Stimulated activated CD4-positive, alpha-beta T cell treated with anti-CD3 and anti-CD28 coated beads, TNF-alpha, amount 100 ng/mL, for 24 hours (primary cell): Measurements from ENCODE around the gene AGTPBP1.
A peak's percentile ranks its signal among the peaks of the same experiment; 100 is the strongest.
"Not testable (repeated sequence)": the region's sequence is repeated elsewhere in the genome, so short reads cannot be mapped to it uniquely, and the experiment has no call there.

ENCODE experiments used
- DNase-seq, 3 experiments: peaks; one replicate each; pipeline ENCODE4 v3.0.0-alpha.2; 2020; ENCODE audit warnings: low read depth in 3 of 3

Gene AGTPBP1

DNA sequence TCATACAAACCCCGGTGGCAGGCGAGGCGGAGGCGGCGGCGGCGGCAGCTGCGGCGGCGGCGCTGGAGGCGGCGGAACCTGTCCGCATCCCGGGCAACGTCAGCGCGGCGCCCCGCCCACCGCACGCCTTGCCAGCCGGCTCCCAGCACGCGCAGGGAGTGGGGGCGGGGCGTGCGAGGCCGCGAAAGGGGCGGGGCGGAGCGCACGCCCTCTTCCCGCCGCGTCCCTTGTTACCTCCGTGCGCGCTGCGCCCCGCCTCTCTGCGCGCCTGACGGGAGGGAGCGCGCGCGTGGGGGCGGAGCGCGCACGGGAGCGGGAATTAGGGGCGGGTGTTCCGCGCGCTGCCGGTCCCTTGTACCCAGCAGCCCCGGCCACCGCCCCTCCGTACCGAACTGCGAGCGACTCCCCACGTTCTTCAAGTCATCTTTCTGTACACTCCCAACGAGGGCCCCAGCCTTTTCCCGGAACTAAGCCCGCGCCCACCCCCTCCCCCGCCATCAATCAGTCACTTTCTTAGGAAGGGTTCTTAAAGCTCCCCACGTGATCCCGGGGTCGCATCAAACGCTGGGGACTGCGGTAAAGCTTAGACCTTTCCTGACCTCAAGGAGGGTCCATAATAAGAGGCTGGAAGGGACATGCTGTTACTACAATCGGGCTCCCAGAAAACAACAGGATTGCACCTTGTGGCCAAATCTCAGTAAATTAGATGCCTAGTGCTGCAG, at the start of gene AGTPBP1:
AGTPBP1 (minus strand) TSS at position 80 of the 722 bp plus-strand sequence. CDS start 29,421 bp downstream, outside the sequence.
- DNase-seq, result peak; percentile 90 to 96 (median 93)

- DNase-seq, result not testable (repeated sequence)
Measured at GRCh38 chr9:85786116-85786515, 44.4 kb upstream of the AGTPBP1 start.

DNA sequence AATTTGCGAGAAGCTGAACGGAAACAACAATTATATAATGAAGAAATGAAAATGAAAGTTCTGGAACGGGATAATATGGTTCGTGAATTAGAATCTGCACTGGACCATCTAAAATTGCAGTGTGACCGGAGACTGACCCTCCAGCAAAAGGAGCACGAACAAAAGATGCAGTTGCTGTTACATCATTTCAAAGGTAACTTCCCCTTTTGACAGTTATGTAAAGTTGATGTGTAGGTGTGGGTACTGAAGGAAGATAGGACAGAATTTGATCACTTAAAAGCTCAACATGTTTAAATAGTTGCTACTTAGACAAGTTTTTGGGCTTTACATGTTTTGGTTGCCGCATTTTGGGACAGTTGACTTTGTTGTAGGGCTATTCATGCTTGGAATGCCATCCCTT, 32.1 kb upstream of the AGTPBP1 start:
- DNase-seq, result not testable (repeated sequence)

DNA sequence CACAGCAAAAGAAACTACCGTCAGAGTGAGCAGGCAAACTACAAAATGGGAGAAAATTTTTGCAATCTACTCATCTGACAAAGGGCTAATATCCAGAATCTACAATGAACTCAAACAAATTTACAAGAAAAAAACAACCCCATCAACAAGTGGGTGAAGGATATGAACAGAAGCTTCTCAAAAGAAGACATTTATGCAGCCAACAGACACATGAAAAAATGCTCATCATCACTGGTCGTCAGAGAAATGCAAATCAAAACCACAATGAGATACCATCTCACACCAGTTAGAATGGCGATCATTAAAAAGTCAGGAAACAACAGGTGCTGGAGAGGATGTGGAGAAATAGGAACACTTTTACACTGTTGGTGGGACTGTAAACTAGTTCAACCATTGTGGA, 20.0 kb upstream of the AGTPBP1 start:
- not testable (repeated sequence) for DNase-seq

- DNase-seq, result not testable (repeated sequence)
Measured at GRCh38 chr9:85757716-85758115, 16.0 kb upstream of the AGTPBP1 start.

DNA sequence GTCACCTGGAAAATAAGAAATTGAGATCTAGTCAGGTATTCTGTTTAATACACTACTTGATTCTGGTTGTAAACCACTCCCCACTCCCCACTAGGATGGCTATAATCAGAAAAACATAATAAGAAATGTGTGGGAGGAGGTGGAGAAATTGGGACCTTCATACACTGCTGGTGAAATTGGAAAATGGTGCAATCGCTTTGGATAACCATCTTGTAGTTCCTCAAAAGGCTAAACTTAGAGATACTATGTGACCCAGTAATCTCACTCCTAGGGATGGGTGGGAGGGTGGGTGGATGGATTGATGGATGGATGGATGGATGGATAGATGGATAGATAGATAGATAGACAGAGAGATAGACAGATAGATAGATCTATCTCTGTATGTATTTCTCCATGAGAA, 14.5 kb upstream of the AGTPBP1 start:
- DNase-seq, result not testable (repeated sequence)

DNA sequence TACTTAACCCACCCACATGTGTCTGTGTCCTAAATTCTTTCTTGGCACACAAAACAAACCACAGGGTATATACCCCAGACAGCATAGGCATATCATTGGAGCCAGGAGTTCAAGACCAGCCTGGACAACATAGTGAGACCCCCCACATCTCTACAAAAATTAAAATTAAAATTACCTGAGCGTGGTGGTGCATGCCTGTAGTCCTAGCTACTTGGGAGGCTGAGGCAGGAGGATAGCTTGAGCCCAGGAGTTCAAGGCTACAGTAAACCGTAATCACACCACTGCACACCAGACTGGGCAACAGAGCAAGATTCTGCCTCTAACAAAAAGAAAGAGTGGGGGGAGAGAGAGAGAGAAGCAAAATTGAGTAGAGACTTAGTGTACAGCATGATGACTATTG, 4.6 kb upstream of the AGTPBP1 start:
- no peak for DNase-seq

GRCh38 chr9:85745203-85745602, 3.4 kb upstream of the AGTPBP1 start:
- DNase-seq, result no peak

GRCh38 chr9:85744480-85744879, 2.7 kb upstream of the AGTPBP1 start:
- DNase-seq, result no peak

DNA sequence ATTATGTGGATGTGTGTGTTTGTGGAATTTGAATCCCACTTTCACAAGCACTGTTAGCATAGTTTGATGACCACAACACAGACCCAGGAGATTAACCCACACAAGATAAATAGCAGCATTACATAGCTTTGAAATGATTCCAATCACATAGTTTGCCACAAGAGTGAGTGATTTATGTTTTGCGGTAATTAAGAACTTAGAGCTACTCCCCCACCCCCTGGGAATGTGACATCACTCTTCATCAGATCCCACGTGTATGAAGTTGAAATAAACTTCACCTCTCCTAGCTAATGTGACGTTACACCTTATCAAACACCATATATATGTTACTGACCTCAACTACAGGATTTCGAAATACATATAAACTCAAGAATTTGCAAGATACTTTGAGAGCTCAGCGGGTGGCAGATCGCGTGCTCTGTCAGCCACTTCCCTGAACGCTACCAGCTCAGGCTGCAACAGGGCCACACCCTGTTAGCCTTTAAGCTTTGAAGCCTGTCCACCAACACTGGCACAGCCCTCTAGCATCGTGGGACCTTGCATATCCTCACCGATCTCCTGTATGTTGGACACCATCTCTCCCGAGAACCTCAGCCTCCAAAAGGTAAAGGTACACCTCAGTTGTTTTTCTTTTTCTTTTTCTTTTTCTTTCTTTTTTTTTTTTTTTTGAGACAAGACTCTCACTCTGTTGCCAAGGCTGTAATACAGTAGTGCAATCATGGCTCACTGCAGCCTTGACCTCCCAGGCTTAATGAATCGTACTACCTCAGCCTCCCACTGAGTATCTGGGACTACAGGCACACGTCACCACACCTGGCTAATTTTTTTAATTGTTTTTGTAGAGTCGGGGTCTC, 1.7 kb upstream of the AGTPBP1 start:
- DNase-seq, result no peak

GRCh38 chr9:85742597-85742936, 813 bp upstream of the AGTPBP1 start:
- DNase-seq, result no peak

DNA sequence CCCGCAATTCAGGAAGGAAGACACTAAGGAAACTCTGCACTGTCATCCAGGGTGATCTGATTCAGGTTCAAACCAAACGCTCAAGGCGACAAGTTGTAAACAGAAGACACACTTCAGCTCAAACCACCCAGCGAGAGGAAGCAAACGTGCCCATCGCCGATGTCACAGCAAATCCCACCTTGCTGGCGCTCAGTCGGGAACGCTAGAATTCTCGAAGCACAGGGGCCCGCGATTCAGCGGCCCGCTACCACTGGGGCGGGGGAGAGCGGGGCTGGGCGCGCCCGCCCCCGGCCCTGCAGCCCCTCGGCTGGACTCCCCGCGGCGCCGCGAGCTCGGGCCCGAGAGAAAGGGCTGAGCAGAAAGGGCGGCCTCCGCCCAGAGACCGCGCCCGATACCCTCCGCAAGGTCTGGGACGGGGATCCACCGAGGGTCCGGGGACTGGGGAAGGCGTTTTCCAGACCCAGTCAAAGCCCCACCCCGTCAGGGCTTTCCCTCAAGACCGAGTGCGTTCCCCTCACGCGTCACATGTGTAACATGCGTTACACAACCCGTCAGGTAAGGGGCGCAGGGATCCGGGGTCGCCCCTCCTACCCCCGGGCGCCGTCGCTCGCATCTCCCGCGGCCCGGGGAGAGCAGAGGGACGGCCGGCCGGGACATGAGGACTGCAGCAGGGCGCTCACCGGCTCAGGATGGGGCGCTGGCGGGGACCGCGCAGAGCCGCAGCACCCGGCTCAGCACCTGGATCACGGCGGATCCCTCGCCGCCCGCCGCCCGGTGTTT, 469 bp downstream of the AGTPBP1 start:
- peak; percentile 21 to 38 (median 34) for DNase-seq

GRCh38 chr9:85740787-85741094, 1.0 kb downstream of the AGTPBP1 start:
- DNase-seq, result no peak

DNA sequence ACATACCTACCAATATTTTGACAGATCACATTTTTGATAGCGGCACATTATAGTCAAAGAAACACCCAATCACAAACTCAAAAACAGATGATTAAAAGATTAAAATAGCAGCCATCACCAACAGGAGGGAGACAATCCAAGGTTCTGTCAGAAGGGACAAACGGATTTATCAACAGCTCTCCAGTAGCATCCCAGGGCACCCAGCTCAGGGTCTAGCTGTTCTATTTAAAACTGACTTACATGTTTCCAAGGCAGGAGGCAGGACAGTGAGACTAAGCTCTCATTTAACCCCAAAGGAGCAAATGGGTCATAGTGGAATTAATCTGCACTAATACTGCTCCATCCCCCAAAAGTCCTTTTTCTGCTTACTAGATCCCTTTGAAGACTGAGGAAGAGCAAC, 3.2 kb downstream of the AGTPBP1 start:
- DNase-seq, result no peak

DNA sequence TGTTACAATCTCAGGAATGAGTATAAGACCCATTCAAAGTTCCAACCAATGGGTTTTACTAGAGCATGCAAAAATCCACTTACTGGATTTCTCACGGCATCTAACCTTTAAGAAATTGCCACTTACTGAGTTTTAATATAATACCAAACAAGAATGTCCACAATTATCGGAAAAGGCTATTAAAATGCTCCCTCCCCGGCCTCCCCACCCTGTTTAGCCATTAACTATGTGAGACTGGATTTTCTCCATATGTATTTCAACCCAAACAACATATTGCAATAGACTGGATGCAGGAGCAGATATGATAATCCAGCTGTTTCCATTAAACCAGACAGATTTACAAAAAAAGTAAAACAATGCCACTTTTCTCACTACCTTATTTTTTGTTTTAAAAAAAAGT, 4.1 kb downstream of the AGTPBP1 start:
- no peak for DNase-seq

GRCh38 chr9:85730916-85731630, 10.7 kb downstream of the AGTPBP1 start:
- no peak for DNase-seq

GRCh38 chr9:85729882-85730281, 11.9 kb downstream of the AGTPBP1 start:
- DNase-seq, result no peak

GRCh38 chr9:85727500-85727899, 14.3 kb downstream of the AGTPBP1 start:
- no peak for DNase-seq

- DNase-seq, result no peak
Measured at GRCh38 chr9:85726737-85727136, 15.0 kb downstream of the AGTPBP1 start.

- DNase-seq, result peak in 1 of 3 experiments; percentile 29
Measured at GRCh38 chr9:85723215-85723614, 18.5 kb downstream of the AGTPBP1 start.

DNA sequence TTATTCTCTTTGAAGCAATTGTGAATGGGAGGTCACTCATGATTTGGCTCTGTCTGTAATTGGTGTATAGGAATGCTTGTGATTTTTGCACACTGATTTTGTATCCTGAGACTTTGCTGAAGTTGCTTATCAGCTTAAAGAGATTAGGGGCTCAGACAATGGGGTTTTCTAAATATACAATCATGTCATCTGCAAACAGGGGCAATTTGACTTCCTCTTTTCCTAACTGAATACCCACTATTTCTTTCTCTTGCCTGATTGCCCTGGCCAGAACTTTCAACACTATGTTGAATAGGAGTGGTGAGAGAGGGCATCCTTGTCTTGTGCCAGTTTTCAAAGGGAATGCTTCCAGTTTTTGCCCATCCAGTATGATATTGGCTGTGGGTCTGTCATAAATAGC, 22.3 kb downstream of the AGTPBP1 start:
- DNase-seq, result not testable (repeated sequence)

- DNase-seq, result not testable (repeated sequence)
Measured at GRCh38 chr9:85717818-85718217, 23.9 kb downstream of the AGTPBP1 start.
